Liver (tissue), 9 donors: ENCODE data around the gene PAX5. TPM values are rescaled to one million over a fixed set of nuclear protein-coding genes. Genes with fewer than 3 reads are reported as not detected.

Source experiments
- DNase-seq: peaks from one replicate; pipeline ENCODE4 v3.0.0-alpha.2; 2017; ENCODE audit warnings: low spot score
- H3K27ac ChIP-seq, 2 donors: one replicate each; pipeline ENCODE4 v1.7.0; 2013; ENCODE audit warnings: inconsistent platforms in 2 of 2, low read length in 2 of 2, control low read depth in 1 of 2, low read depth in 1 of 2, mild to moderate bottlenecking in 1 of 2
- H3K27me3 ChIP-seq, 4 donors: one replicate each; pipeline versions ENCODE4 v1.6.1 to v1.7.0; 2013; ENCODE audit warnings: low read length in 3 of 4, inconsistent platforms in 1 of 4, mild to moderate bottlenecking in 1 of 4, moderate library complexity in 1 of 4; ENCODE audit not compliant: control insufficient read depth in 4 of 4, insufficient read depth in 4 of 4
- H3K36me3 ChIP-seq, 4 donors: one replicate each; pipeline versions ENCODE4 v1.6.1 to v1.7.0; 2013; ENCODE audit warnings: low read length in 3 of 4, mild to moderate bottlenecking in 3 of 4, low read depth in 1 of 4, moderate library complexity in 1 of 4; ENCODE audit not compliant: control insufficient read depth in 4 of 4, insufficient read depth in 3 of 4
- H3K4me1 ChIP-seq, 4 donors: one replicate each; pipeline versions ENCODE4 v1.6.1 to v1.7.0; 2013; ENCODE audit warnings: low read length in 3 of 4, mild to moderate bottlenecking in 3 of 4, moderate library complexity in 1 of 4; ENCODE audit not compliant: control insufficient read depth in 4 of 4, insufficient read depth in 4 of 4
- H3K4me3 ChIP-seq, 3 donors: one replicate each; pipeline versions ENCODE4 v1.6.1 to v1.7.0; 2013; ENCODE audit warnings: low read length in 3 of 3, control low read depth in 1 of 3, low read depth in 1 of 3, mild to moderate bottlenecking in 1 of 3
- H3K9ac ChIP-seq, 2 donors: one replicate each; pipeline ENCODE4 v1.7.0; 2013; ENCODE audit warnings: low read length in 2 of 2, mild to moderate bottlenecking in 2 of 2, moderate library complexity in 2 of 2, control low read depth in 1 of 2, low read depth in 1 of 2
- H3K9me3 ChIP-seq, 4 donors: one replicate each; pipeline versions ENCODE4 v1.6.1 to v1.7.0; 2013; ENCODE audit warnings: low read length in 3 of 4; ENCODE audit not compliant: control insufficient read depth in 4 of 4
- CTCF ChIP-seq: fragments of 150-350 bp; IDR thresholded peaks from 2 replicates; pipeline ENCODE4 v1.5.1; 2017; ENCODE audit warnings: improper control_type of control experiment, low read depth, low read length; ENCODE audit not compliant: missing input control
- EGR1 ChIP-seq, 2 donors: IDR thresholded peaks; 2 replicates each; pipeline ENCODE4 v1.6.1; 2016 to 2018; ENCODE audit warnings: antibody characterized with exemption in 2 of 2, low read depth in 2 of 2
- FOXA1 ChIP-seq: IDR thresholded peaks from 2 replicates; pipeline ENCODE4 v1.6.1; 2016; ENCODE audit warnings: antibody characterized with exemption
- NR2F2 ChIP-seq: IDR thresholded peaks from 2 replicates; pipeline ENCODE4 v1.6.1; 2016; ENCODE audit warnings: antibody characterized with exemption
- SP1 ChIP-seq: IDR thresholded peaks from 2 replicates; pipeline ENCODE4 v1.6.1; 2018; ENCODE audit warnings: antibody characterized with exemption, mild to moderate bottlenecking
- TAF1 ChIP-seq: conservative IDR thresholded peaks from 2 replicates; pipeline ENCODE4 v1.6.1; 2016; ENCODE audit warnings: antibody characterized with exemption, mild to moderate bottlenecking
- ZBTB33 ChIP-seq: IDR thresholded peaks from 2 replicates; pipeline ENCODE4 v1.6.1; 2016; ENCODE audit warnings: antibody characterized with exemption
- WGBS: extraction: QIAGEN DNeasy Blood & Tissue Kit; methylation state at CpG from one replicate; pipeline ENCODE4 v1.1.7; 2013; 5-methylcytosine and 5-hydroxymethylcytosine counted together
- polyA plus RNA-seq, 2 donors: library from polyadenylated mRNA; stranded (reverse) in 1 of 2; unstranded in 1 of 2; fragments of 200-250 nt in 1 of 2; fragments of >200 nt in 1 of 2; fragmentation: Nextera tagmentation in 1 of 2; extraction: Ambion mirVana in 1 of 2; gene quantifications; one replicate each; pipeline versions ENCODE4 v1.2.1 to v1.2.3, GENCODE V29; 2013 to 2015
- total RNA-seq, 2 donors: library from RNA; depleted of rRNA; stranded (reverse); fragments of >200 nt; gene quantifications; one replicate each; pipeline ENCODE4 v1.2.3, GENCODE V29; 2014
- TF ChIP-seq, protein P1 (sequence below): IDR thresholded peaks from 2 replicates; pipeline ENCODE4 v1.6.1; 2016; ENCODE audit warnings: antibody characterized with exemption
- TF ChIP-seq, protein P2 (sequence below): IDR thresholded peaks from 2 replicates; pipeline ENCODE4 v1.6.1; 2016; ENCODE audit warnings: antibody characterized with exemption, mild to moderate bottlenecking
- donor health status: healthy.
- donor health status: healthy.
- donor health status: healthy.
- donor health status: healthy.
- donor health status: healthy.

The PAX5 gene
- total and polyA plus RNA-seq, 4 donors, result 0.05 to 2.7 (median 0.11) TPM

- peaks cover 0 to 5% (median 1%) of the 10 kb centered on the region in 4 donors for H3K4me1 ChIP-seq
These were observed 121.4 kb downstream of the PAX5 start for GRCh38 chr9:36912620-36913019.

More at GRCh38 chr9:36912620-36913019, 121.4 kb downstream of the PAX5 start:
- no peak for DNase-seq
- TF ChIP-seq SP1 (no peak), EGR1 (IDR thresholded peaks at IDR 0.05; ENCODE audit: low read depth in 2 of 2) (no peak), ZBTB33 (no peak), TAF1 (no peak), CTCF (no peak), NR2F2 (no peak), FOXA1 (no peak)
- TF ChIP-seq, protein P1, sequence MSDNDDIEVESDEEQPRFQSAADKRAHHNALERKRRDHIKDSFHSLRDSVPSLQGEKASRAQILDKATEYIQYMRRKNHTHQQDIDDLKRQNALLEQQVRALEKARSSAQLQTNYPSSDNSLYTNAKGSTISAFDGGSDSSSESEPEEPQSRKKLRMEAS, result no peak
- TF ChIP-seq, protein P2, sequence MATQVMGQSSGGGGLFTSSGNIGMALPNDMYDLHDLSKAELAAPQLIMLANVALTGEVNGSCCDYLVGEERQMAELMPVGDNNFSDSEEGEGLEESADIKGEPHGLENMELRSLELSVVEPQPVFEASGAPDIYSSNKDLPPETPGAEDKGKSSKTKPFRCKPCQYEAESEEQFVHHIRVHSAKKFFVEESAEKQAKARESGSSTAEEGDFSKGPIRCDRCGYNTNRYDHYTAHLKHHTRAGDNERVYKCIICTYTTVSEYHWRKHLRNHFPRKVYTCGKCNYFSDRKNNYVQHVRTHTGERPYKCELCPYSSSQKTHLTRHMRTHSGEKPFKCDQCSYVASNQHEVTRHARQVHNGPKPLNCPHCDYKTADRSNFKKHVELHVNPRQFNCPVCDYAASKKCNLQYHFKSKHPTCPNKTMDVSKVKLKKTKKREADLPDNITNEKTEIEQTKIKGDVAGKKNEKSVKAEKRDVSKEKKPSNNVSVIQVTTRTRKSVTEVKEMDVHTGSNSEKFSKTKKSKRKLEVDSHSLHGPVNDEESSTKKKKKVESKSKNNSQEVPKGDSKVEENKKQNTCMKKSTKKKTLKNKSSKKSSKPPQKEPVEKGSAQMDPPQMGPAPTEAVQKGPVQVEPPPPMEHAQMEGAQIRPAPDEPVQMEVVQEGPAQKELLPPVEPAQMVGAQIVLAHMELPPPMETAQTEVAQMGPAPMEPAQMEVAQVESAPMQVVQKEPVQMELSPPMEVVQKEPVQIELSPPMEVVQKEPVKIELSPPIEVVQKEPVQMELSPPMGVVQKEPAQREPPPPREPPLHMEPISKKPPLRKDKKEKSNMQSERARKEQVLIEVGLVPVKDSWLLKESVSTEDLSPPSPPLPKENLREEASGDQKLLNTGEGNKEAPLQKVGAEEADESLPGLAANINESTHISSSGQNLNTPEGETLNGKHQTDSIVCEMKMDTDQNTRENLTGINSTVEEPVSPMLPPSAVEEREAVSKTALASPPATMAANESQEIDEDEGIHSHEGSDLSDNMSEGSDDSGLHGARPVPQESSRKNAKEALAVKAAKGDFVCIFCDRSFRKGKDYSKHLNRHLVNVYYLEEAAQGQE, result no peak
- Histone ChIP-seq H3K27me3 (peaks cover 0 to 3% (median 0%) of the 10 kb centered on the region in 4 donors), H3K27ac (no peak overlapping the region), H3K36me3 (no peaks in the 10 kb centered on the region), H3K9ac (no peak overlapping the region), H3K4me3 (no peak overlapping the region), H3K9me3 (no peaks in the 10 kb centered on the region)
- 83% methylated on average over 3 of the region's 3 CpGs for WGBS
